CD4-positive, alpha-beta T cell treated with Interferon alpha-2 for 1 hour (primary cell): Measurements from ENCODE around the gene SLC27A3.
"Not testable (repeated sequence)": the region's sequence is repeated elsewhere in the genome, so short reads cannot be mapped to it uniquely, and the experiment has no call there.

Source experiments
- DNase-seq, 2 donors: peaks; one replicate each; pipeline ENCODE4 v3.0.0-alpha.2; 2020 to 2022

The SLC27A3 gene

GRCh38 chr1:153763365-153764225 lies 11.6 kb upstream of the SLC27A3 start:
- no peak for DNase-seq

DNA sequence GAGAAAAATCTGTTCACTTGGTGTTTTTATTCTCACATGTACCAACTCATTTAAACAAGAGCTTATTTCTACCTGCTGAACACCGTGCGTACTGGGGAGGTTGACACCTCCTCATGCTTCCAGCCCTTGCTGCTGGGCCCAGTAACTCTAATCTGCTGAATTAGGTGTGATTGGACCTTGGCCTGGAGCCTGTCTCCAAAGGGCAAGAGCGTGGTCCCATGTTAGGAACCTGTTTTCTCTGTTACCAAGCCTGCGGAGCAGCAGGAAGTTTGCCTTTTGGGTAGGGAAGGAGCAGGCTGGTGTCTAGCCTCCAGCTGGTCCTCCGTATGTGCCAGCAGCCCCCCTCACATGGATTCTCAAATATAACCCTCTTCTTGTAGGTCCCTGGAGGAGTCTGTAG lies 10.9 kb upstream of the SLC27A3 start:
- DNase-seq: no peak

DNA sequence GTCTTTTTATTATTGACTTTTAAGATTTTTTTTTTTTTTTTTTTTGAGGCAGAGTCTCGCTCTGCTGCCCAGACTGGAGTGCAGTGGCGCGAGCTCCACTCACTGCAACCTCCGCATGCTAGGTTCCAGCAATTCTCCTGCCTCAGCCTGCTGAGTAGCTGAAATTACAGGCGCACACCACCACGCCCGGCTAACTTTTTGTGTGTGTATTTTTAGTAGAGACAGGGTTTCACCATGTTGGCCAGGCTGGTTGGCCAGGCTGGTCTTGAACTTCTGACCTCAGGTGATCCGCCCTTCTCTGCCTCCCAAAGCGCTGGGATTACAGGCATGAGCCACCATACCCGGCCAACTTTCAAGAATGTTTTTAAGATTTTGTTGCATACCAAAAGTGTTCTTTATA lies 8.5 kb upstream of the SLC27A3 start:
- DNase-seq: not testable (repeated sequence)

DNA sequence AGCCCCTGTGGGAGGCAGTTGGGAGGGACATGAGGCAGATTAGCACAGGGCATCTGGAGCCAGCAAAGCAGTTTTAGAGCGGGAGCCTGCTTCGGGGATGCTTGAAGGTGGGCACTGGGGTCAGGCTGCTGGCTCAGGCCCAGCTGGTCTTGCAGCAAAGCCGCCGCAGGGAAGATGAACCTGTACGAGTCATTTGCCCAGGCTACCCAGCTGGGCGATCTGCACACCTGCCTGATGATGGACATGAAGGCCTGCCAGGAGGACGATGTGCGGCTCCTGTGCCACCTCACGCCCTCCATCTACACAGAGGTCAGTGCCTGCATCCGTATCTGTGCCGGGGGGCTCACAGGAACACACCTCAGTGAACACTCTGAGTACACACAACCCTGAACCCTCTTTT lies 7.7 kb upstream of the SLC27A3 start:
- DNase-seq: no peak

DNA sequence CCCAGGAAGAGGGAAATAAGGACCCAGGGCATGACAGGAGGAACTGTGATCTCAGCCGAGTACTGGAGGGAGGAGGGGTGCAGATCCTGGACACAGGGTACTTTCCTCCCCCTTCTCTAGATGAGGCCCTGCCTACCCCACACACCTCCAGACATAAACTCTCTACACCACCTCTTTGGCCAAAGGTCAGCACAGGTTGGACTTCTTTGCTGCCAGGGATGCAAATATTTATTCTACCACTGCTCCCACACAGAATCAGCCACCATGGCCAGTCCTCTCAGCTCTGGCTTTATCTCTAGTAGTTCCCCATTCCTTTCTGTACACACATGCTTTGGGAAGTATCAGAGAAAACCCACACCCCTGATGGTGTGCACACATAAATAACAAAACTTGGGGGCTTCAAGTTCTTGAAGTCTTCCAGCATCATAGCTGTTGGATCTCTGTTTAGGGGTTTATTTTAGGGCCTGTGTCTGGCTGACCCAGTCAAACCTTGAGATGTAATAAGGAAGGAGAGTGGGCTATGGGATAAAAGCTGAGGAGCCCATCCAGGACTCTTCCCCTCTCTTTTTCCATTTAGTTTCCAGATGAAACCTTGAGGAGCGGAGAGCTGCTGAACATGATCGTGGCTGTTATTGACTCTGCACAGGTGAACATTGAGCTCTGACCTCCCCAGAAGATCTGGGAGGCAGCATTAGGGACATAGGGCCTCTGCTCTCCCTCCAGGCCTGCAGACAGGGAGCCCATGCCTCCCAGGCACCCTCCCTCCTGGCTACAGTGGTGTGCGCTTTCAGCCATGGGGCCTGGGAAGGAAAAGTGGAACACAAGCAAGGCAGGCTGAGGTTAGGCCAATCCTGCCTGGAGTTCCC lies 6.7 kb upstream of the SLC27A3 start:
- no peak for DNase-seq

GRCh38 chr1:153769221-153769620 lies 6.0 kb upstream of the SLC27A3 start:
- no peak for DNase-seq

- no peak for DNase-seq
These were observed 4.4 kb upstream of the SLC27A3 start for GRCh38 chr1:153770797-153771196.

DNA sequence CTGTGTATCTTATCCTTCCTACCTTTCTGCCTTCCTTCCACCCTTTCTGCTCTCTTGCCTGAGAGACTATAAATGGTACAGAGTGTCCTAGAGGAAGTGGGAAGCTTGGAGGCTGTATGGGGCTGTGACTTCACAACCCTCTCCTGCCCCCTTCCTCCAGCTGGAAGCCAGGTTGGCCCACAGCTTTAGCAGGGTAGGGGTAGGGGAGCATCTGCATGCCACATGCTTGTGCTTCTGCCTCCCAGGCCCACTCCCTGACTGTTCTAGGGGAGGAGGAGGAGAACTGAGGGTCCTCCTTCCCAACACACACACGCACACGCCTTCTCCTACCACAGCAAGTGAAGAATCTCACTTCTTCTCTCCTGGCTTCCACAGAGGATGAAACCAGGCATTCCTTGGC lies 3.9 kb upstream of the SLC27A3 start:
- no peak for DNase-seq

- DNase-seq: no peak
These were observed 3.2 kb upstream of the SLC27A3 start for GRCh38 chr1:153771841-153772593.

GRCh38 chr1:153773096-153773921 lies 1.9 kb upstream of the SLC27A3 start:
- DNase-seq: peak in 1 of 2 donors; percentile 45

- DNase-seq: no peak
These were observed 1.1 kb upstream of the SLC27A3 start for GRCh38 chr1:153774026-153774595.

DNA sequence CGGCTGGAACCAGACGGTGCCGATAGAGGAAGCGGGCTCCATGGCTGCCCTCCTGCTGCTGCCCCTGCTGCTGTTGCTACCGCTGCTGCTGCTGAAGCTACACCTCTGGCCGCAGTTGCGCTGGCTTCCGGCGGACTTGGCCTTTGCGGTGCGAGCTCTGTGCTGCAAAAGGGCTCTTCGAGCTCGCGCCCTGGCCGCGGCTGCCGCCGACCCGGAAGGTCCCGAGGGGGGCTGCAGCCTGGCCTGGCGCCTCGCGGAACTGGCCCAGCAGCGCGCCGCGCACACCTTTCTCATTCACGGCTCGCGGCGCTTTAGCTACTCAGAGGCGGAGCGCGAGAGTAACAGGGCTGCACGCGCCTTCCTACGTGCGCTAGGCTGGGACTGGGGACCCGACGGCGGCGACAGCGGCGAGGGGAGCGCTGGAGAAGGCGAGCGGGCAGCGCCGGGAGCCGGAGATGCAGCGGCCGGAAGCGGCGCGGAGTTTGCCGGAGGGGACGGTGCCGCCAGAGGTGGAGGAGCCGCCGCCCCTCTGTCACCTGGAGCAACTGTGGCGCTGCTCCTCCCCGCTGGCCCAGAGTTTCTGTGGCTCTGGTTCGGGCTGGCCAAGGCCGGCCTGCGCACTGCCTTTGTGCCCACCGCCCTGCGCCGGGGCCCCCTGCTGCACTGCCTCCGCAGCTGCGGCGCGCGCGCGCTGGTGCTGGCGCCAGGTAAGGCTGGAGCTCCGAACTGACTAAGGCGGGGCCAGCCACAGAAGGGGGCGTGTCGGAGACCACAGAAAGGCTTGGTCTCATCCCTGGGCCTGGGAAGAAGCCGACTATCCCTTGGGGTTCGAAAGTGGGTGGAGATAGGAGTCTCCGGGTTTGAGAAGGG lies 486 bp downstream of the SLC27A3 start:
- peak; percentile 58 to 68 for DNase-seq

- DNase-seq: no peak
These were observed 1.1 kb downstream of the SLC27A3 start for GRCh38 chr1:153776352-153776751.

DNA sequence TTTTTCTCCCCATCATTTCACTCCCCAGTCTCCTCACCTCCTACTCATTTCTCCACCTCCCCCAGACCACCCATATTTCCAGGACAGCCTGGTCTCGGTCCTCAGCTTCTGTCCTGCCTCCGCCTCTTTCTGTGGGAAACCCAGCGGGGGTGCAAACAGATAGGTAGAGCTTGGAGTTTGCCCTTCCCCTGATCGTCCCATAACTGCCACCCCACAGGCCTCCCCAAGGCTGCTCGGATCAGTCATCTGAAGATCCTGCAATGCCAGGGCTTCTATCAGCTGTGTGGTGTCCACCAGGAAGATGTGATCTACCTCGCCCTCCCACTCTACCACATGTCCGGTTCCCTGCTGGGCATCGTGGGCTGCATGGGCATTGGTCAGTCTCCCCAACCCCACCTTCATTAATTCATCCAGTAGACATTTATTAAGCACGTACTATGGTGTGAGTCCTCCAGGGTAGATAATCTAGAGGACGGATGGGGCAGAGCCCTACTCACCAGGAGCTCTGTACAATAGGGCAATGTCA lies 1.7 kb downstream of the SLC27A3 start:
- DNase-seq: no peak

DNA sequence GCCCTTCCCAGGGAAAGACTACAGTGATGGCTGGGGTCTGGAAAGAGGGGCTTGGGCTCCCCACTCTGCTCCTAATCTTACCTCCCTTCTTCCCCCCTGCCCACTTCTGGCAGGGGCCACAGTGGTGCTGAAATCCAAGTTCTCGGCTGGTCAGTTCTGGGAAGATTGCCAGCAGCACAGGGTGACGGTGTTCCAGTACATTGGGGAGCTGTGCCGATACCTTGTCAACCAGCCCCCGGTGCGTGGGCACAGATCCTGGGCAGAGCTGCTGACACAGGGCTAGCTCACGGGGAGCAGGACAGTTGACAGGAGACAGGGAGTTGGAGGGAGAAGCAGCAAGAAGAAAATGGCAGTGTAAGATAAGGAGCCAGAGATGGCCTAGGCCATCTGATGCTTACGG lies 2.4 kb downstream of the SLC27A3 start:
- DNase-seq: no peak

- no peak for DNase-seq
These were observed 3.0 kb downstream of the SLC27A3 start for GRCh38 chr1:153778051-153778823.

- no peak for DNase-seq
These were observed 3.8 kb downstream of the SLC27A3 start for GRCh38 chr1:153778824-153779519.

GRCh38 chr1:153779781-153780541 lies 4.8 kb downstream of the SLC27A3 start:
- no peak for DNase-seq
